Lung (tissue), 12 donors: Measurements from ENCODE around the gene BICRAL. TPM values are rescaled to one million over a fixed set of nuclear protein-coding genes. Genes with fewer than 3 reads are reported as not detected.

ENCODE experiments used
- ATAC-seq: fragments of 200-7000 bp; cut with Tn5 transposase; one replicate; pipeline ENCODE4 v1.9.1; 2020; ENCODE audit warnings: moderate number of reproducible peaks; ENCODE audit not compliant: insufficient read depth, low FRiP score
- DNase-seq, 3 donors: peaks; one replicate each; pipeline ENCODE4 v3.0.0-alpha.2; 2013 to 2017
- H3K27ac ChIP-seq, 2 donors: one replicate each; pipeline ENCODE4 v1.5.1; 2013; ENCODE audit warnings: mild to moderate bottlenecking in 2 of 2, moderate library complexity in 2 of 2, control low read depth in 1 of 2, inconsistent platforms in 1 of 2, low read depth in 1 of 2, low read length in 1 of 2
- H3K27me3 ChIP-seq, 3 donors: one replicate each; pipeline ENCODE4 v1.5.1; 2013; ENCODE audit warnings: low read length in 2 of 3; ENCODE audit not compliant: control insufficient read depth in 3 of 3, insufficient read depth in 3 of 3
- H3K36me3 ChIP-seq, 4 donors: one replicate each; pipeline ENCODE4 v1.5.1; 2013; ENCODE audit warnings: low read length in 4 of 4, mild to moderate bottlenecking in 1 of 4, moderate library complexity in 1 of 4; ENCODE audit not compliant: control insufficient read depth in 4 of 4, insufficient read depth in 4 of 4
- H3K4me1 ChIP-seq, 5 donors: one replicate each; pipeline ENCODE4 v1.5.1; 2013; ENCODE audit warnings: low read length in 5 of 5, mild to moderate bottlenecking in 2 of 5, moderate library complexity in 1 of 5; ENCODE audit not compliant: control insufficient read depth in 5 of 5, insufficient read depth in 5 of 5
- H3K4me3 ChIP-seq: one replicate; pipeline ENCODE4 v1.5.1; 2013; ENCODE audit warnings: mild to moderate bottlenecking, control low read depth, moderate library complexity
- H3K9ac ChIP-seq, 2 donors: one replicate each; pipeline ENCODE4 v1.5.1; 2013; ENCODE audit warnings: low read length in 2 of 2, control low read depth in 1 of 2; ENCODE audit not compliant: insufficient read depth in 1 of 2
- H3K9me3 ChIP-seq, 4 donors: one replicate each; pipeline ENCODE4 v1.5.1; 2013; ENCODE audit warnings: low read length in 3 of 4, mild to moderate bottlenecking in 1 of 4, moderate library complexity in 1 of 4; ENCODE audit not compliant: control insufficient read depth in 4 of 4, insufficient read depth in 3 of 4
- CTCF ChIP-seq: IDR thresholded peaks from 2 replicates; pipeline ENCODE4 v1.5.1; 2012; ENCODE audit warnings: mild to moderate bottlenecking; ENCODE audit errors: control extremely low read depth, extremely low read depth
- WGBS, 2 donors: extraction: QIAGEN DNeasy Blood & Tissue Kit; methylation state at CpG; one replicate each; pipeline ENCODE4 v1.1.7; 2013; 5-methylcytosine and 5-hydroxymethylcytosine counted together
- polyA plus RNA-seq, 2 donors: library from polyadenylated mRNA; stranded (reverse); fragments of 200-250 nt; gene quantifications; one replicate each; pipeline ENCODE4 v1.2.1, GENCODE V29; 2013
- total RNA-seq, 2 donors: library from RNA; depleted of rRNA in 1 of 2; stranded (reverse); fragments of >200 nt in 1 of 2; gene quantifications; one replicate each; pipeline ENCODE4 v1.2.1, GENCODE V29; 2014 to 2021
- donor health status: control.
- donor health status: control.
- donor health status: Bipolar disorder and iron deficiency.
- donor health status: healthy.
- donor health status: DM: yes; HTN: yes; CAD: no.

Gene BICRAL
- total and polyA plus RNA-seq, 4 donors: 2.8 to 18.6 (median 10.7) TPM

GRCh38 chr6:42783177-42783875 is 1.5 kb downstream of the BICRAL start:
- H3K27me3 ChIP-seq: no peaks in the 10 kb centered on the region
- peak overlapping the region; percentile 57 for H3K4me3 ChIP-seq
- DNase-seq (peak; percentile 88 to 91 (median 88)), ATAC-seq (peak; percentile 69)
- peak overlapping the region; percentile 98 to 100 for H3K27ac ChIP-seq
- peaks cover 4 to 29% (median 10%) of the 10 kb centered on the region in 5 donors for H3K4me1 ChIP-seq
- no peak for TF ChIP-seq CTCF
- no peaks in the 10 kb centered on the region for H3K9me3 ChIP-seq
- 0% methylated on average over 71 to 79 of the region's 79 CpGs for WGBS, 2 donors
- H3K36me3 ChIP-seq: peaks cover 0 to 6% (median under 1%) of the 10 kb centered on the region in 4 donors
- H3K9ac ChIP-seq: peak overlapping the region; percentile 99 to 100

GRCh38 chr6:42783876-42784642 is 2.2 kb downstream of the BICRAL start:
- Histone ChIP-seq H3K27me3 (no peaks in the 10 kb centered on the region), H3K9ac (peak overlapping the region; percentile 99 to 100), H3K9me3 (no peaks in the 10 kb centered on the region), H3K4me3 (peak overlapping the region; percentile 57), H3K36me3 (peaks cover 0 to 6% (median 2%) of the 10 kb centered on the region in 4 donors), H3K27ac (peak overlapping the region; percentile 98 to 100), H3K4me1 (peaks cover 4 to 29% (median 14%) of the 10 kb centered on the region in 5 donors)
- ATAC-seq (no peak), DNase-seq (peak in 2 of 3 donors; percentile 67 to 82)
- WGBS, 2 donors: 1% methylated on average over 10 of the region's 10 CpGs
- TF ChIP-seq CTCF: no peak

GRCh38 chr6:42784717-42785498 is 3.1 kb downstream of the BICRAL start:
- Histone ChIP-seq H3K4me1 (peaks cover 4 to 30% (median 14%) of the 10 kb centered on the region in 5 donors), H3K9ac (peak overlapping the region; percentile 99 to 100), H3K4me3 (no peak overlapping the region), H3K27me3 (no peaks in the 10 kb centered on the region), H3K27ac (peak overlapping the region in 1 of 2 donors; percentile 100), H3K9me3 (no peaks in the 10 kb centered on the region), H3K36me3 (peaks cover 0 to 6% (median 2%) of the 10 kb centered on the region in 4 donors)
- WGBS, 2 donors: 65 to 71% methylated on average over 12 of the region's 12 CpGs
- no peak for ATAC-seq
- no peak for TF ChIP-seq CTCF
- no peak for DNase-seq
